Breast epithelium (tissue), 4 donors: ENCODE data around the gene MRGPRX3. TPM values are rescaled to one million over a fixed set of nuclear protein-coding genes. Genes with fewer than 3 reads are reported as not detected.
A peak's percentile ranks its signal among the peaks of the same experiment; 100 is the strongest.

Experiments used
- DNase-seq, 2 donors: peaks; one replicate each; pipeline ENCODE4 v3.0.0-alpha.2; 2019; ENCODE audit warnings: low spot score in 2 of 2
- H3K27ac ChIP-seq, 2 donors: fragments of 200-600 bp; sonication (generic) in 1 of 2; one replicate each; pipeline ENCODE4 v1.5.1; 2016 to 2019; ENCODE audit warnings: mild to moderate bottlenecking in 1 of 2
- H3K27me3 ChIP-seq, 2 donors: fragments of 200-600 bp; sonication (generic) in 1 of 2; one replicate each; pipeline versions ENCODE4 v1.5.1 to v1.6.0; 2017 to 2019; ENCODE audit warnings: control low read depth in 1 of 2, mild to moderate bottlenecking in 1 of 2
- H3K36me3 ChIP-seq: fragments of 200-600 bp; one replicate; pipeline ENCODE4 v1.5.1; 2019
- H3K4me1 ChIP-seq, 2 donors: fragments of 200-600 bp; sonication (generic); one replicate each; pipeline ENCODE4 v1.5.1; 2016 to 2019; ENCODE audit warnings: control low read depth in 1 of 2
- H3K4me3 ChIP-seq, 3 donors: fragments of 200-600 bp; sonication (generic); 1 replicate in 2 of 3; 2 replicates in 1 of 3; pipeline ENCODE4 v1.5.1; 2016 to 2019; ENCODE audit warnings: mild to moderate bottlenecking in 3 of 3, moderate library complexity in 2 of 3
- H3K9me3 ChIP-seq, 2 donors: fragments of 200-600 bp; sonication (generic) in 1 of 2; one replicate each; pipeline ENCODE4 v1.5.1; 2016 to 2019; ENCODE audit warnings: control low read depth in 1 of 2
- POLR2A ChIP-seq: fragments of 450-650 bp; IDR thresholded peaks from one replicate; pipeline ENCODE4 v1.6.1; 2016; ENCODE audit warnings: antibody characterized with exemption, mild to moderate bottlenecking, moderate library complexity
- POLR2AphosphoS5 ChIP-seq, 3 donors: sonication (generic); formaldehyde crosslinking; IDR thresholded peaks; one replicate each; pipeline ENCODE4 v1.6.1; 2017; ENCODE audit warnings: antibody characterized with exemption in 3 of 3
- intact Hi-C: fragments of 100-400 bp; cut with DNase I; formaldehyde crosslinking; loops from one replicate; pipeline ENCODE4 v1.15.1; 2023; ENCODE audit warnings: low total_unique reads
- total RNA-seq, 3 donors: library from RNA; depleted of rRNA; stranded (reverse); fragments of >200 nt; gene quantifications; one replicate each; pipeline ENCODE4 v1.1.0, GENCODE V29; 2016
- TF ChIP-seq, protein P1 (sequence below), 3 donors: fragments of 450-650 bp; IDR thresholded peaks; one replicate each; pipeline ENCODE4 v1.5.1; 2016 to 2017; ENCODE audit warnings: antibody characterized with exemption in 3 of 3, mild to moderate bottlenecking in 3 of 3, moderate library complexity in 3 of 3

MRGPRX3 gene
- total RNA-seq, 3 donors from 2014 or later: 2.0 to 5.2 TPM; not detected in 1

DNA sequence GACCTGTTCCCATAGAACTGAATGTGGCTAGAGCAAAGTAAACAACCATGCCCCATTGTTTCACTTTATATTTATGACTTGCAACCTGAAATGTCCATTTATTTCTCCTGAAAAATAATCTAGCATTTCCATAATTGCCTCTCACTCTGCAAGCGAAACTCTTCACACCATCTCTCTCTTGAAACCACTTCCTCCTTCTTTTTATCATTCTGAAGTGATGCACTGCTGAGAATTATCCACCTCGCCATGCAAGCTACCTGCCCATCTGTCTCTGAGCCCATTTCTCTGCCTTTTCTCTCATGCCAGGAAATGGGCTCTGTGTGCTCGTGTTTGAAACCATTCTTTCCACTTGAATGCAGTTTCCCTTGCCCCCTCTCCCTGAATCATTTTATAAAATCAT, 13.5 kb downstream of the MRGPRX3 start:
- DNase-seq: no peak
- H3K36me3 ChIP-seq: no peaks in the 10 kb centered on the region
- no peaks in the 10 kb centered on the region for H3K4me1 ChIP-seq
- no peaks in the 10 kb centered on the region for H3K9me3 ChIP-seq
- no peak overlapping the region for H3K4me3 ChIP-seq
- intact Hi-C loops: no loop called here
- H3K27me3 ChIP-seq: no peaks in the 10 kb centered on the region
- TF ChIP-seq, protein P1, sequence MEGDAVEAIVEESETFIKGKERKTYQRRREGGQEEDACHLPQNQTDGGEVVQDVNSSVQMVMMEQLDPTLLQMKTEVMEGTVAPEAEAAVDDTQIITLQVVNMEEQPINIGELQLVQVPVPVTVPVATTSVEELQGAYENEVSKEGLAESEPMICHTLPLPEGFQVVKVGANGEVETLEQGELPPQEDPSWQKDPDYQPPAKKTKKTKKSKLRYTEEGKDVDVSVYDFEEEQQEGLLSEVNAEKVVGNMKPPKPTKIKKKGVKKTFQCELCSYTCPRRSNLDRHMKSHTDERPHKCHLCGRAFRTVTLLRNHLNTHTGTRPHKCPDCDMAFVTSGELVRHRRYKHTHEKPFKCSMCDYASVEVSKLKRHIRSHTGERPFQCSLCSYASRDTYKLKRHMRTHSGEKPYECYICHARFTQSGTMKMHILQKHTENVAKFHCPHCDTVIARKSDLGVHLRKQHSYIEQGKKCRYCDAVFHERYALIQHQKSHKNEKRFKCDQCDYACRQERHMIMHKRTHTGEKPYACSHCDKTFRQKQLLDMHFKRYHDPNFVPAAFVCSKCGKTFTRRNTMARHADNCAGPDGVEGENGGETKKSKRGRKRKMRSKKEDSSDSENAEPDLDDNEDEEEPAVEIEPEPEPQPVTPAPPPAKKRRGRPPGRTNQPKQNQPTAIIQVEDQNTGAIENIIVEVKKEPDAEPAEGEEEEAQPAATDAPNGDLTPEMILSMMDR (IDR thresholded peaks at IDR 0.05): no peak
- TF ChIP-seq POLR2A (no peak), POLR2AphosphoS5 (IDR thresholded peaks at IDR 0.05) (no peak)
- no peak overlapping the region for H3K27ac ChIP-seq

GRCh38 chr11:18151581-18151980, 19.2 kb downstream of the MRGPRX3 start:
- H3K36me3 ChIP-seq: no peaks in the 10 kb centered on the region
- intact Hi-C loops: no loop called here
- no peak overlapping the region for H3K4me3 ChIP-seq
- TF ChIP-seq POLR2A (no peak), POLR2AphosphoS5 (IDR thresholded peaks at IDR 0.05) (no peak)
- TF ChIP-seq, protein P1 (IDR thresholded peaks at IDR 0.05): no peak
- DNase-seq: no peak
- no peaks in the 10 kb centered on the region for H3K9me3 ChIP-seq
- H3K4me1 ChIP-seq: no peaks in the 10 kb centered on the region
- no peaks in the 10 kb centered on the region for H3K27me3 ChIP-seq
- H3K27ac ChIP-seq: no peak overlapping the region

DNA sequence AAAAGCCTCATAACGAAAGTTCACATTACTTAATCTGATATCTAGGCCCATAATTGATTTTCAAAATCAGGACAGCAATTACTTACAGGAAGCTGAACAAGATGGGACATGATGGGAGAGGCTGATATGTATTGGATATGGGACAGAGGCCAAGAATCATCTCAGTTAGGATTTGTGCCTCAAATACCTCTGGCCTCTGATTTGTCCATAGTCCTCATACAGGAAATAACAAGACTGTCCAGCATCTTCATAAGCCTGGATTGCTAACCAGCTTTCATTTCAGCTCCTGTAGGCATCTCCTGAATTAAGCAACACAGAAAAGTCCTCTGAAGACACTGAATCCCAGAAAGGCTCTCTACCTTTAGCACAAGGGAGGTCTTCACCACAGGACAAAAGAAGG, 36.0 kb downstream of the MRGPRX3 start:
- no peak for DNase-seq
- Histone ChIP-seq H3K27me3 (no peaks in the 10 kb centered on the region), H3K4me3 (no peak overlapping the region), H3K4me1 (no peaks in the 10 kb centered on the region), H3K27ac (no peak overlapping the region), H3K36me3 (no peaks in the 10 kb centered on the region), H3K9me3 (peaks cover 4 to 6% of the 10 kb centered on the region in 2 donors)
- intact Hi-C loops: no loop called here
- TF ChIP-seq POLR2A (no peak), POLR2AphosphoS5 (IDR thresholded peaks at IDR 0.05) (no peak)
- TF ChIP-seq, protein P1 (IDR thresholded peaks at IDR 0.05): no peak

DNA sequence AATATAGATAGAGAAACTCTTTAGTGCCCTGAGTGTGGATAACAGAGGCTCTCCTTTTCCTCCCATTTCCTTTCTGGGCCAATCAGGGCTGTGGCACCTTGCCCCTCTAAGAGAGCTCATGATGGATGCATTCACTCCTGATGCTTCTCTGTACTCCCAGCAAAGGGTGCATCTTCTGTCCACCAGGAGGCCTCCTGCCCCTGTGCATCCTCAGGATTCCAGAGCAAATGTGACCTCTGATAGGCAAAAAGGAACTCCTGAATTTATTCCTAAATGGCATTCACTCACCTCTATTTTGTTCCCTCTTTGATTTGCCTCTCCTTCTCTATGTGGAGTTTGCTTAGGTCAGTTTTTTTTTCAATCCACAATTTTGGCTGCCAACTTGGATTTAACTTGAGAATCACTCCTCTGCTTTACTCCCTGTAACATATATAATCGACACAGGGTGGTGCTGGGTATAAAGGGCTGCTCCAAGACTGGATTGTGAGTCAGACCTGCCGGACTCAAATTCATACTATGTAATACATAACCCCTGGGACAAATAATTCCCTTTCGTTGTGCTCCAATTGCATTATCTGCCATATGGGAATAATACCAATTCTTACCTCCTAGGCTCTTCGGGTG, 39.1 kb downstream of the MRGPRX3 start:
- Histone ChIP-seq H3K27ac (no peak overlapping the region), H3K4me3 (no peak overlapping the region), H3K27me3 (no peaks in the 10 kb centered on the region), H3K36me3 (no peaks in the 10 kb centered on the region), H3K4me1 (no peaks in the 10 kb centered on the region), H3K9me3 (peaks cover 3 to 5% of the 10 kb centered on the region in 2 donors)
- intact Hi-C loops: no loop called here
- DNase-seq: no peak
- TF ChIP-seq, protein P1 (IDR thresholded peaks at IDR 0.05): peak in 2 of 3 donors; percentile 16 to 47
- no peak for TF ChIP-seq POLR2AphosphoS5 (IDR thresholded peaks at IDR 0.05)

DNA sequence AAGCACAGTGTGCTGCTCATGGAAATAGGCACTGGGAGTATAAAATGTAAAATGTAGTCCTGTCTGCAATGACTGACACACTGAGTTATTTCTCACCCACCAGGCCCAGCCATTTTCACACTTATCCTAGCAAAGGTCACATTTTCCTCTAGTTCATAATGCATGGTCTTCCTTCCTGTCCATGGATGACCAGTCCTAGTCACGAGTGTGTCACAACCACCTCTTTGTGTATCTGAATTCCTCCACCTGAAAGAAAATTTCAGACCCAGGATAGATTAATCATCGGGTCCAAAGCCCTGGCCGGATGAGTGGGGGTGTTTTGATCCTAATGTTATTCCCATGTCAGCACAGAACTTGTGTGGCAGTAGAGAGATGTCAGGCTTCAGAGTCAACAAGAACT, 40.3 kb downstream of the MRGPRX3 start, which contains the start of gene MRGPRX4:
Gene MRGPRX4, plus strand, starts transcription at position 172 of the 400 bp plus-strand sequence. CDS start 420 bp downstream, outside the sequence.
- H3K36me3 ChIP-seq: no peaks in the 10 kb centered on the region
- DNase-seq: no peak
- H3K27ac ChIP-seq: no peak within 1 kb of the TSS
- TF ChIP-seq POLR2AphosphoS5 (IDR thresholded peaks at IDR 0.05): no peak
- TF ChIP-seq, protein P1 (IDR thresholded peaks at IDR 0.05): no peak
- no peak for TF ChIP-seq POLR2A
- no peaks in the 10 kb centered on the region for H3K9me3 ChIP-seq
- no peaks in the 10 kb centered on the region for H3K4me1 ChIP-seq
- H3K27me3 ChIP-seq: no peaks in the 10 kb centered on the region
- no peak within 1 kb of the TSS for H3K4me3 ChIP-seq
- intact Hi-C loops: no loop called here
